GM20000 (cell line): Measurements from ENCODE around the gene KIF13A.

Experiments
- DNase-seq: peaks from one replicate; pipeline ENCODE4 v3.0.0; 2012; ENCODE audit warnings: low spot score
- CTCF ChIP-seq: IDR thresholded peaks from 2 replicates; pipeline ENCODE4 v1.5.1; 2012; ENCODE audit warnings: mild to moderate bottlenecking, control low read depth; ENCODE audit errors: extremely low read depth, missing control alignments

KIF13A gene

GRCh38 chr6:17972978-17973622, 14.3 kb downstream of the KIF13A start:
- no peak for TF ChIP-seq CTCF
- DNase-seq: no peak

DNA sequence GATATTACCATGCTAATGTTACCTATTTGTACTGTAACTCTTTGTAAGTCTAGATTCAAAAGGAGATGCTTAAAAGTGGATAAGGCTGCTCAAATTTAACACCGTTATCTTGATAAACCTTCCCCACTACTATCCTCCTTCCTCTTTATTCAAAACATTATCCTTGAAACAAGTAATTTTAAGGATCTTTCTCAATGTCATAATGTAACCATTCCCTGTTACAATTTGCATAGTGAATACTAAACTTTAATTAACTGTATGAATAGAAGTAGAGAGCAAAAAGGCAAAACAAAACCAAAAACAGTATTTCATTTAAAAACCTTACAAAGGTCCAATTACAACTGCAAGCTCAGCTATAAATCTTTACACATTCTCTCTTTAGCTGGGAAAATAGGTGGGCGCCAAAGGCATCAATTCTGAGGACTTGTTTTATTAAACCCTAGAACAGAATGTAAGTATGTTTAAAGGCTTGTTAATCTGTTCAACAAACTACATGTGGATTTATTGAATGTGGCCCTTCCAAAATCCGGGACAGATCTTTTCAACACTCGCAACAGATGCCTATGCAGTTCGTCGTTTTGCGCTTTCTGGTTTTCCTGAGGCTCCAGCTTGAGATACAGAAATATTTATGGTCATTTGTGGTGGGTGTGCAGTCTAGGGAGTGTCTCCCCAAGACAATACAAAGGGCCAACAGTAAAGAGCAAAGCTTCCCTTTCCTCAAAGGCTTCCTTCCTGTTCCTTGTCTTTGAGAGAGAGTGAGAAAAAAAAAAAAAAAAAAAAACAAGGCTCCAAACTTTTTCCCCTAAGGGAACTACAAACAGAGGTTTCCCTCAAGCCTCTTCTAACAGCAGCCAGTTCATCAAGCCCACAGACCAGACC, 15.1 kb downstream of the KIF13A start:
- TF ChIP-seq CTCF: no peak

DNA sequence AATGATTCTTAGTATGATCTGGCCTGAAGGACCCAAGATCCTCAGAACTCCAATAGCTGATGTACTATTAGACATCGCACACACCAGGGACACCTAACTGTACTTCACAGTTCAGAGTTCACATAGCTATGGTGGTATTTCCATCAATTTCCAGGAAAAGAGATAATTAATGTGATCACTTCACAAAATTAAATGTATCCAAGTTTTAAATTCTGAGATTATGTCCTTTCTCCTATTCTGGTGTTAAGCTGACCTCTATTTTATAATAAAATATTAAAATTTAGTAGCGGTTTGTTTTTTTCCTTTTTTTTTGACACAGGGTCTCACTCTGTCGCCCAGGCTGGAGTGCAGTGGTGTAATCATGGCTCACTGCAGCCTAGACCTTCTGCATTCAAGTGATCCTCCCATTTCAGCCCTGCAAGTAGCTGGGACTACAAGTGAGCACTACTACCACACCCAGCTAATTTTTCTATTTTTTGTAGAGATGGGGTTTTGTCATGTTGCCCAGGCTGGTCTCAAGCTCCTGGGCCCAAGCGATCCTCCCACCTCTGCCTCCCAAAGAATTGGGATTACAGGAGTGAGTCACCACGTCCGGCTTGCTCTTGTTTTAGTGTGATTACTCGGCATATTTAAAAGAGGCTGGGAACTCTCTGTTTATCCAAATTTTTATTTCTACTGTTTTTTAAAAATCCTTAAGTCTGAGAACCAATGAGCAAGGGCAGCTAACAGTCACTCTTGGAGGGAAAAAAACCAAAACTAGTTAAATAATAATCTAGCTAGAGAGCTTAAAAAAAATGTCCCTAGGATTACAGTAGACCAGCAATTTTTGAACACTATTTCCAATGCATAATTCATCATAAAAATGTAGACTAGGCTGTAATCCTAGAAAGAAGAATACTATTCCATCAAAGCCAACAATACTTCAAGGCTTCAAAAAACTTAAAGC, 16.0 kb downstream of the KIF13A start:
- no peak for TF ChIP-seq CTCF
- no peak for DNase-seq

More for the DNA sequence above, 15.1 kb downstream of the KIF13A start:
- no peak for DNase-seq

DNA sequence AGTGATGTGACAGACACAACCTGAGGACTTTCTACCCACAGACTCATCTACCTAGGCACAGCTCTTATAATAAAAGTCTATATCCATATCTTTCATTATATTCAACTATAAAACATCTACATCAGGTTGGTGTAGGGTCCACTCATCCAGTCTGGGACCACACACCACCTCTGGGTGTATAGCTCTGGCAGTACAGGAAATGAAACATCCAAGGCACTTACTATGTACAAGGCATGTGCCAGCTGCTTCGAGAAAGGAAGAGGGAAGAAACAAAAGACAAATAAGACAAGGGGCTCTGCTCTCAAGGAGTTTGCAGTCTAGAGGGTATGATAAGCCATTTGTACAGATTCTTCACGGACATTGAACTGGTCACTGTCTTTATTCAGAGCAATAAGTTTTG, 18.6 kb downstream of the KIF13A start:
- no peak for TF ChIP-seq CTCF
- DNase-seq: no peak

DNA sequence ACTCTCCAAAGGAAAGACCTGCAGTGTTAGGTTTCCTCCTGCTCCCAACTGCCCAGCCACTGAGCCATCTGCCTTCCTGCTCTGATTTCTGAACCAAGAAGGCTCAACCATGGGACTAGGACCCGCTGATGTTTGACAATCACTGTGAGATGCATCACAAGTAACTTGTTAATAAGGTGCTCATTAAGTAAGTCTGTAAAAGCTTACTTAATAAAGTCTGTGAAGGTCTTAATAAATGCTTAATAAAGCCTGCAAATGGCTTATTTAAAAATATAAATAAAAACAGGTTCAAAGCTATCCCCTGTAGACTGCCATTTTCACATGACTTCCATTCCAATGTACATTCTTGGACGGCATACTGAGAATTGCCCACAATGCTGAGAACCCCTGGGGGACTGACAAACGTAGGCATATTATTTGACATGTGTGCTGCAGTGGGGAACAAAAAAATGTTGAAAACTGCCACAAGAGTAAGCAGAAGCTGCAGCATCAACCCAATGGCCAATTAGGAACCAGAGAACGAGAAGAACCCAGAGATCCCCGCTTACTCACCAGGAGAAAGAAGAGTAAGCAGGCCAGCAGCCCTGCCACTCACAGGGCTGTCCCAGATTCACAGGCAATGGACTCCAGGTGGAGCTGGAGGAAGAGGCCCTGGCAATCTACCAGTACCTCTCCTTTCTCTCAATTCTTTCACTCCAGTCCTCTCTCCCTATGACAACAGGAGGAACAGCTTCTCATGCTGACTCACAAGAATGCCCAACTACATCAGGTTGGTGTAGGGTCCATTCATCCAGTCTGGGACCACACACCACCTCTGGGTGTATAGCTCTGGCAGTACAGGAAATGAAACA, 19.5 kb downstream of the KIF13A start:
- DNase-seq: no peak
- TF ChIP-seq CTCF: no peak

DNA sequence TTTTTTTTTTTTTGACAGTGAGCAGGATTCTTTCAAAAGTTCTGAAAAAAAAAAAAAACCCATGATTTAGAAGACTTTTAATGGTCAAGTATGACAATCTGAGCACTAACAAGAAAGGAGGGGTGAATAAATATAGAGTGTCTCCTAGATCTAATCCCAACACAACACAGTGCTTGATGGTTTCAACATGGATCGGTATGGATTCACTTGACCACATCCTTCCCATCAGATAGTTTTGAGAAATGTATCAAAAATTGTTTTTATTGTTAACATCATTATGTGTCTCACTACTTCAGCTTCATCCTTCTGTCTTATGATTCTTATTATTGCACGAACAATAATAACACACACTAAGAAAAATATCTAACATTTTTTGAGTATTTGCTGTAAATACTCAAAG, 21.0 kb downstream of the KIF13A start:
- no peak for TF ChIP-seq CTCF

More for the DNA sequence above, 21.0 kb downstream of the KIF13A start:
- DNase-seq: no peak
